ENCODE measurements around the gene CNOT3. TPM values are rescaled to one million over a fixed set of nuclear protein-coding genes. Genes with fewer than 3 reads are reported as not detected.

CNOT3 gene
- total and polyA plus RNA-seq, 2 experiments from 2014 or later, result 39.7 to 47.0 TPM

- Histone ChIP-seq H3K27ac (ENCODE audit: low read depth) (no peak overlapping the region), H3K27me3 (ENCODE audit: insufficient read depth) (peaks cover 37% of the 10 kb centered on the region), H3K9me2 (ENCODE audit: insufficient read depth) (no peaks in the 10 kb centered on the region), H3K36me3 (ENCODE audit: insufficient read depth) (no peaks in the 10 kb centered on the region), H3F3A (replicated peaks; ENCODE audit: low read depth) (peaks cover 5% of the 10 kb centered on the region; the same call in 1 of the 2 replicates), H2AFZ (no peak overlapping the region), H3K4me3 (no peak overlapping the region), H4K20me1 (replicated peaks; ENCODE audit: insufficient read depth) (no peaks in the 10 kb centered on the region; the same call in 1 of the 2 replicates), H3K4me1 (ENCODE audit: insufficient read depth) (peaks cover 11% of the 10 kb centered on the region; the same call in 1 of the 2 replicates), H3K79me2 (replicated peaks; ENCODE audit: insufficient read depth) (peaks cover 14% of the 10 kb centered on the region), H3K4me2 (no peak overlapping the region)
- peaks cover 7% of the 10 kb centered on the region for H3K4me1 Mint-ChIP-seq
- no peaks in the 10 kb centered on the region; the same call in 2 of the 3 replicates for H3K36me3 Mint-ChIP-seq (ENCODE audit: low read depth)
- no peak overlapping the region for H3K4me3 Mint-ChIP-seq
- DNase-seq (ENCODE audit: low spot score), result no peak
- no peak overlapping the region for H3K27ac Mint-ChIP-seq
- peaks cover 5% of the 10 kb centered on the region for H3K9me3 Mint-ChIP-seq
- no peak for ATAC-seq
- TF ChIP-seq JUNB (IDR thresholded peaks at IDR 0.05; ENCODE audit: unreplicated experiment), result no peak
- TF ChIP-seq ZNF114 (CRISPR knock-in tag; IDR thresholded peaks at IDR 0.05), result no peak
- TF ChIP-seq ZNF331 (CRISPR knock-in tag; IDR thresholded peaks at IDR 0.05; ENCODE audit: low read depth), result no peak
- no peak for TF ChIP-seq REST (IDR thresholded peaks at IDR 0.05; ENCODE audit: unreplicated experiment)
- no peak for TF ChIP-seq CREB1 (CRISPR knock-in tag; IDR thresholded peaks at IDR 0.05; ENCODE audit: low read depth)
- no peak for TF ChIP-seq NANOG (IDR thresholded peaks at IDR 0.05; ENCODE audit: borderline replicate concordance)
- TF ChIP-seq STAT1 (IDR thresholded peaks at IDR 0.05; ENCODE audit: unreplicated experiment), result no peak
- TF ChIP-seq, protein P1, sequence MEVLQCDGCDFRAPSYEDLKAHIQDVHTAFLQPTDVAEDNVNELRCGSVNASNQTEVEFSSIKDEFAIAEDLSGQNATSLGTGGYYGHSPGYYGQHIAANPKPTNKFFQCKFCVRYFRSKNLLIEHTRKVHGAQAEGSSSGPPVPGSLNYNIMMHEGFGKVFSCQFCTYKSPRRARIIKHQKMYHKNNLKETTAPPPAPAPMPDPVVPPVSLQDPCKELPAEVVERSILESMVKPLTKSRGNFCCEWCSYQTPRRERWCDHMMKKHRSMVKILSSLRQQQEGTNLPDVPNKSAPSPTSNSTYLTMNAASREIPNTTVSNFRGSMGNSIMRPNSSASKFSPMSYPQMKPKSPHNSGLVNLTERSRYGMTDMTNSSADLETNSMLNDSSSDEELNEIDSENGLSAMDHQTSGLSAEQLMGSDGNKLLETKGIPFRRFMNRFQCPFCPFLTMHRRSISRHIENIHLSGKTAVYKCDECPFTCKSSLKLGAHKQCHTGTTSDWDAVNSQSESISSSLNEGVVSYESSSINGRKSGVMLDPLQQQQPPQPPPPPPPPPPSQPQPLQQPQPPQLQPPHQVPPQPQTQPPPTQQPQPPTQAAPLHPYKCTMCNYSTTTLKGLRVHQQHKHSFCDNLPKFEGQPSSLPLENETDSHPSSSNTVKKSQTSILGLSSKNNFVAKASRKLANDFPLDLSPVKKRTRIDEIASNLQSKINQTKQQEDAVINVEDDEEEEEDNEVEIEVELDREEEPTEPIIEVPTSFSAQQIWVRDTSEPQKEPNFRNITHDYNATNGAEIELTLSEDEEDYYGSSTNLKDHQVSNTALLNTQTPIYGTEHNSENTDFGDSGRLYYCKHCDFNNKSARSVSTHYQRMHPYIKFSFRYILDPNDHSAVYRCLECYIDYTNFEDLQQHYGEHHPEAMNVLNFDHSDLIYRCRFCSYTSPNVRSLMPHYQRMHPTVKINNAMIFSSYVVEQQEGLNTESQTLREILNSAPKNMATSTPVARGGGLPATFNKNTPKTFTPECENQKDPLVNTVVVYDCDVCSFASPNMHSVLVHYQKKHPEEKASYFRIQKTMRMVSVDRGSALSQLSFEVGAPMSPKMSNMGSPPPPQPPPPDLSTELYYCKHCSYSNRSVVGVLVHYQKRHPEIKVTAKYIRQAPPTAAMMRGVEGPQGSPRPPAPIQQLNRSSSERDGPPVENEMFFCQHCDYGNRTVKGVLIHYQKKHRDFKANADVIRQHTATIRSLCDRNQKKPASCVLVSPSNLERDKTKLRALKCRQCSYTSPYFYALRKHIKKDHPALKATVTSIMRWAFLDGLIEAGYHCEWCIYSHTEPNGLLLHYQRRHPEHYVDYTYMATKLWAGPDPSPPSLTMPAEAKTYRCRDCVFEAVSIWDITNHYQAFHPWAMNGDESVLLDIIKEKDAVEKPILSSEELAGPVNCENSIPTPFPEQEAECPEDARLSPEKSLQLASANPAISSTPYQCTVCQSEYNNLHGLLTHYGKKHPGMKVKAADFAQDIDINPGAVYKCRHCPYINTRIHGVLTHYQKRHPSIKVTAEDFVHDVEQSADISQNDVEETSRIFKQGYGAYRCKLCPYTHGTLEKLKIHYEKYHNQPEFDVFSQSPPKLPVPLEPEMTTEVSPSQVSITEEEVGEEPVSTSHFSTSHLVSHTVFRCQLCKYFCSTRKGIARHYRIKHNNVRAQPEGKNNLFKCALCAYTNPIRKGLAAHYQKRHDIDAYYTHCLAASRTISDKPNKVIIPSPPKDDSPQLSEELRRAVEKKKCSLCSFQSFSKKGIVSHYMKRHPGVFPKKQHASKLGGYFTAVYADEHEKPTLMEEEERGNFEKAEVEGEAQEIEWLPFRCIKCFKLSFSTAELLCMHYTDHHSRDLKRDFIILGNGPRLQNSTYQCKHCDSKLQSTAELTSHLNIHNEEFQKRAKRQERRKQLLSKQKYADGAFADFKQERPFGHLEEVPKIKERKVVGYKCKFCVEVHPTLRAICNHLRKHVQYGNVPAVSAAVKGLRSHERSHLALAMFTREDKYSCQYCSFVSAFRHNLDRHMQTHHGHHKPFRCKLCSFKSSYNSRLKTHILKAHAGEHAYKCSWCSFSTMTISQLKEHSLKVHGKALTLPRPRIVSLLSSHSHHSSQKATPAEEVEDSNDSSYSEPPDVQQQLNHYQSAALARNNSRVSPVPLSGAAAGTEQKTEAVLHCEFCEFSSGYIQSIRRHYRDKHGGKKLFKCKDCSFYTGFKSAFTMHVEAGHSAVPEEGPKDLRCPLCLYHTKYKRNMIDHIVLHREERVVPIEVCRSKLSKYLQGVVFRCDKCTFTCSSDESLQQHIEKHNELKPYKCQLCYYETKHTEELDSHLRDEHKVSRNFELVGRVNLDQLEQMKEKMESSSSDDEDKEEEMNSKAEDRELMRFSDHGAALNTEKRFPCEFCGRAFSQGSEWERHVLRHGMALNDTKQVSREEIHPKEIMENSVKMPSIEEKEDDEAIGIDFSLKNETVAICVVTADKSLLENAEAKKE (CRISPR knock-in tag; IDR thresholded peaks at IDR 0.05), result no peak
- TF ChIP-seq EZH2 (IDR thresholded peaks at IDR 0.05; ENCODE audit: low read depth, unreplicated experiment), result no peak
- no peak for TF ChIP-seq EZH2phosphoT487 (IDR thresholded peaks at IDR 0.05; ENCODE audit: unreplicated experiment)
- TF ChIP-seq CTCF (conservative IDR thresholded peaks at IDR 0.05; ENCODE audit: low read depth in 2 of 2), result no peak
- TF ChIP-seq, protein P2, sequence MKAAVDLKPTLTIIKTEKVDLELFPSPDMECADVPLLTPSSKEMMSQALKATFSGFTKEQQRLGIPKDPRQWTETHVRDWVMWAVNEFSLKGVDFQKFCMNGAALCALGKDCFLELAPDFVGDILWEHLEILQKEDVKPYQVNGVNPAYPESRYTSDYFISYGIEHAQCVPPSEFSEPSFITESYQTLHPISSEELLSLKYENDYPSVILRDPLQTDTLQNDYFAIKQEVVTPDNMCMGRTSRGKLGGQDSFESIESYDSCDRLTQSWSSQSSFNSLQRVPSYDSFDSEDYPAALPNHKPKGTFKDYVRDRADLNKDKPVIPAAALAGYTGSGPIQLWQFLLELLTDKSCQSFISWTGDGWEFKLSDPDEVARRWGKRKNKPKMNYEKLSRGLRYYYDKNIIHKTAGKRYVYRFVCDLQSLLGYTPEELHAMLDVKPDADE (IDR thresholded peaks at IDR 0.05), result no peak
- peaks cover 41% of the 10 kb centered on the region for H3K27me3 Mint-ChIP-seq (ENCODE audit: insufficient read depth, low read depth, poor library complexity)
These were observed 38.2 kb upstream of the CNOT3 start for GRCh38 chr19:54099190-54099902.
